SK-N-MC (cell line): ENCODE results near the gene ZNF140.

Experiments used
- DNase-seq: peaks from one replicate; pipeline ENCODE4 v3.0.0-alpha.2; 2011; ENCODE audit warnings: low read depth, low spot score
- H3K27ac ChIP-seq: fragments of 200-600 bp; sonication (generic); 2 replicates; pipeline ENCODE4 v1.5.1; 2016; ENCODE audit warnings: mixed run types
- H3K36me3 ChIP-seq: fragments of 200-600 bp; sonication (generic); 2 replicates; pipeline ENCODE4 v1.6.1; 2017; ENCODE audit warnings: antibody characterized with exemption, low read length, mixed read lengths; ENCODE audit not compliant: insufficient read depth
- H3K4me3 ChIP-seq: fragments of 200-600 bp; sonication (generic); 2 replicates; pipeline ENCODE4 v1.5.1; 2016
- H3K9ac ChIP-seq: fragments of 200-600 bp; sonication (generic); 2 replicates; pipeline ENCODE4 v1.8.0; 2017; ENCODE audit warnings: mixed run types, mixed read lengths; ENCODE audit not compliant: insufficient read length
- H3K9me3 ChIP-seq: fragments of 200-600 bp; sonication (generic); 2 replicates; pipeline ENCODE4 v1.6.1; 2017; ENCODE audit warnings: low read depth, mild to moderate bottlenecking, antibody characterized with exemption, low read length, moderate library complexity, mixed read lengths
- EZH2 ChIP-seq: fragments of 200-600 bp; sonication (generic); IDR thresholded peaks from one replicate; pipeline ENCODE4 v1.6.1; 2017; ENCODE audit warnings: antibody characterized with exemption
- FOXP2 ChIP-seq: optimal IDR thresholded peaks from 2 replicates; pipeline ENCODE3; 2011; ENCODE audit warnings: mild to moderate bottlenecking, moderate library complexity; ENCODE audit not compliant: insufficient read depth; ENCODE audit errors: extremely low read length, control extremely low read depth
- POLR2AphosphoS5 ChIP-seq: IDR thresholded peaks from 2 replicates; pipeline ENCODE4 v1.6.1; 2012; ENCODE audit warnings: mild to moderate bottlenecking, low read depth, low read length, borderline replicate concordance

ZNF140 gene

GRCh38 chr12:133063556-133063955 is 17.2 kb upstream of the ZNF140 start:
- H3K9ac ChIP-seq = no peak overlapping the region
- no peak overlapping the region for H3K4me3 ChIP-seq
- H3K9me3 ChIP-seq = peaks cover 45% of the 10 kb centered on the region
- DNase-seq = no peak
- TF ChIP-seq EZH2 (no peak), FOXP2 (no peak), POLR2AphosphoS5 (no peak)
- no peak overlapping the region for H3K27ac ChIP-seq
- peaks cover 43% of the 10 kb centered on the region for H3K36me3 ChIP-seq

GRCh38 chr12:133073836-133074235 is 6.9 kb upstream of the ZNF140 start:
- Histone ChIP-seq H3K27ac (no peak overlapping the region), H3K4me3 (no peak overlapping the region), H3K9me3 (peaks cover 12% of the 10 kb centered on the region; the same call in 1 of the 2 replicates), H3K9ac (no peak overlapping the region), H3K36me3 (no peaks in the 10 kb centered on the region)
- no peak for DNase-seq
- TF ChIP-seq FOXP2 = no peak
- no peak for TF ChIP-seq POLR2AphosphoS5
- TF ChIP-seq EZH2 = no peak

GRCh38 chr12:133080026-133080367 is 726 bp upstream of the ZNF140 start:
- peak overlapping the region; percentile 98 for H3K9ac ChIP-seq
- H3K9me3 ChIP-seq = peaks cover 23% of the 10 kb centered on the region
- DNase-seq = peak; percentile 97
- TF ChIP-seq POLR2AphosphoS5 (no peak), EZH2 (no peak)
- peaks cover 37% of the 10 kb centered on the region for H3K36me3 ChIP-seq
- H3K4me3 ChIP-seq = peak overlapping the region; percentile 92
- peak overlapping the region; percentile 100 for H3K27ac ChIP-seq

- peaks cover 50% of the 10 kb centered on the region for H3K36me3 ChIP-seq
- no peak for DNase-seq
- peak overlapping the region; percentile 92 for H3K4me3 ChIP-seq
- H3K27ac ChIP-seq = peak overlapping the region; percentile 100
- H3K9me3 ChIP-seq = peaks cover 32% of the 10 kb centered on the region
- TF ChIP-seq FOXP2 (no peak), POLR2AphosphoS5 (no peak), EZH2 (no peak)
- peak overlapping the region; percentile 98 for H3K9ac ChIP-seq
Observed at GRCh38 chr12:133081159-133081780, 547 bp downstream of the ZNF140 start.

- Histone ChIP-seq H3K9me3 (peaks cover 45% of the 10 kb centered on the region), H3K27ac (no peak overlapping the region), H3K4me3 (no peak overlapping the region), H3K36me3 (peaks cover 69% of the 10 kb centered on the region), H3K9ac (no peak overlapping the region)
- no peak for DNase-seq
- TF ChIP-seq POLR2AphosphoS5 (no peak), EZH2 (no peak)
Observed at GRCh38 chr12:133083345-133083744, 2.6 kb downstream of the ZNF140 start.

- Histone ChIP-seq H3K9ac (no peak overlapping the region), H3K4me3 (no peak overlapping the region), H3K27ac (no peak overlapping the region), H3K9me3 (peaks cover 71% of the 10 kb centered on the region), H3K36me3 (peaks cover 90% of the 10 kb centered on the region)
- no peak for DNase-seq
- TF ChIP-seq FOXP2 (no peak), EZH2 (no peak), POLR2AphosphoS5 (no peak)
Observed at GRCh38 chr12:133105620-133106019, 24.9 kb downstream of the ZNF140 start.

GRCh38 chr12:133106253-133106652 is 25.5 kb downstream of the ZNF140 start:
- no peak for DNase-seq
- H3K36me3 ChIP-seq = peaks cover 86% of the 10 kb centered on the region
- H3K9me3 ChIP-seq = peaks cover 69% of the 10 kb centered on the region
- no peak overlapping the region for H3K27ac ChIP-seq
- no peak for TF ChIP-seq FOXP2
- TF ChIP-seq EZH2 = no peak
- TF ChIP-seq POLR2AphosphoS5 = no peak
- H3K9ac ChIP-seq = no peak overlapping the region
- H3K4me3 ChIP-seq = no peak overlapping the region

GRCh38 chr12:133107121-133107520 is 26.4 kb downstream of the ZNF140 start:
- Histone ChIP-seq H3K4me3 (no peak overlapping the region), H3K27ac (no peak overlapping the region), H3K9ac (no peak overlapping the region), H3K9me3 (peaks cover 64% of the 10 kb centered on the region), H3K36me3 (peaks cover 78% of the 10 kb centered on the region)
- no peak for TF ChIP-seq FOXP2
- no peak for TF ChIP-seq EZH2
- no peak for TF ChIP-seq POLR2AphosphoS5
- DNase-seq = no peak

- no peak for TF ChIP-seq POLR2AphosphoS5
- no peak for TF ChIP-seq EZH2
- Histone ChIP-seq H3K9me3 (peaks cover 63% of the 10 kb centered on the region), H3K36me3 (peaks cover 69% of the 10 kb centered on the region), H3K27ac (no peak overlapping the region), H3K4me3 (no peak overlapping the region), H3K9ac (no peak overlapping the region)
- DNase-seq = no peak
Observed at GRCh38 chr12:133108150-133108549, 27.4 kb downstream of the ZNF140 start.
